ENCODE data around the gene CDYL. TPM values are rescaled to one million over a fixed set of nuclear protein-coding genes. Genes with fewer than 3 reads are reported as not detected.

The CDYL gene
- total and polyA plus RNA-seq, 2 of the 4 experiments (the other 2 are of a cell fraction): 14.2 to 92.1 TPM

DNA sequence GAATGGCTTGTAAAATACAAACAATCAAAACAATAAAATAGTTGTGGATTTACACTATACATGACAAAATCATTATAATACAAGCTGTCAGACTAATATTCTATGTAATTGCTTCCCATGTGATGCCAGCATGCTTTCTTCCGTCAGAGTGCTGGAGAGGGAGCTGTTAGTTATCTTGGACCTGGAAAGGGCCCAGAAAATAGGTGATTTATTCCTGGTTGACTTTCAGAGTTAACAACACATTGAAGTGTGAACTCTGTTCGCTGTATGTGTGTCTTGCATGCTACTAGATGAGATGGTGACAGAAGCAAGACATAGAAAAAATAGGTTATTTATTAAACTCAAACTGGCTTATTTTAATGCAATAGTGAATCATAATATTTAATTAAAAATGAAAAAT is 70.2 kb downstream of the CDYL start:
- no peak overlapping the region for H2AK9ac ChIP-seq (replicated peaks; ENCODE audit: low read depth, low read length, poor library complexity)
- H3K4me1 ChIP-seq (ENCODE audit: control insufficient read depth, insufficient read depth, low read length): no peaks in the 10 kb centered on the region; the same call in 1 of the 2 replicates
- H4K91ac ChIP-seq (ENCODE audit: insufficient read depth, low read depth, low read length): no peak overlapping the region
- peaks cover 11% of the 10 kb centered on the region for H3K9me3 ChIP-seq (ENCODE audit: control insufficient read depth, insufficient read depth, low read length)
- no peak for TF ChIP-seq SMC3 (IDR thresholded peaks at IDR 0.05; ENCODE audit: low read depth, low read length)
- TF ChIP-seq, protein P1, sequence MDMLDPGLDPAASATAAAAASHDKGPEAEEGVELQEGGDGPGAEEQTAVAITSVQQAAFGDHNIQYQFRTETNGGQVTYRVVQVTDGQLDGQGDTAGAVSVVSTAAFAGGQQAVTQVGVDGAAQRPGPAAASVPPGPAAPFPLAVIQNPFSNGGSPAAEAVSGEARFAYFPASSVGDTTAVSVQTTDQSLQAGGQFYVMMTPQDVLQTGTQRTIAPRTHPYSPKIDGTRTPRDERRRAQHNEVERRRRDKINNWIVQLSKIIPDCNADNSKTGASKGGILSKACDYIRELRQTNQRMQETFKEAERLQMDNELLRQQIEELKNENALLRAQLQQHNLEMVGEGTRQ (IDR thresholded peaks at IDR 0.05; ENCODE audit: low read depth, low read length): no peak
- TF ChIP-seq, protein P2, sequence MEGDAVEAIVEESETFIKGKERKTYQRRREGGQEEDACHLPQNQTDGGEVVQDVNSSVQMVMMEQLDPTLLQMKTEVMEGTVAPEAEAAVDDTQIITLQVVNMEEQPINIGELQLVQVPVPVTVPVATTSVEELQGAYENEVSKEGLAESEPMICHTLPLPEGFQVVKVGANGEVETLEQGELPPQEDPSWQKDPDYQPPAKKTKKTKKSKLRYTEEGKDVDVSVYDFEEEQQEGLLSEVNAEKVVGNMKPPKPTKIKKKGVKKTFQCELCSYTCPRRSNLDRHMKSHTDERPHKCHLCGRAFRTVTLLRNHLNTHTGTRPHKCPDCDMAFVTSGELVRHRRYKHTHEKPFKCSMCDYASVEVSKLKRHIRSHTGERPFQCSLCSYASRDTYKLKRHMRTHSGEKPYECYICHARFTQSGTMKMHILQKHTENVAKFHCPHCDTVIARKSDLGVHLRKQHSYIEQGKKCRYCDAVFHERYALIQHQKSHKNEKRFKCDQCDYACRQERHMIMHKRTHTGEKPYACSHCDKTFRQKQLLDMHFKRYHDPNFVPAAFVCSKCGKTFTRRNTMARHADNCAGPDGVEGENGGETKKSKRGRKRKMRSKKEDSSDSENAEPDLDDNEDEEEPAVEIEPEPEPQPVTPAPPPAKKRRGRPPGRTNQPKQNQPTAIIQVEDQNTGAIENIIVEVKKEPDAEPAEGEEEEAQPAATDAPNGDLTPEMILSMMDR (conservative IDR thresholded peaks at IDR 0.05; ENCODE audit: low read depth, low read length): no peak
- no peak for TF ChIP-seq POLR2A (IDR thresholded peaks at IDR 0.05; ENCODE audit: low read depth, low read length)
- no peak for TF ChIP-seq RCOR1 (IDR thresholded peaks at IDR 0.05; ENCODE audit: insufficient replicate concordance, low read length)
- TF ChIP-seq BHLHE40 (IDR thresholded peaks at IDR 0.05; ENCODE audit: low read depth, low read length): no peak
- TF ChIP-seq, protein P3, sequence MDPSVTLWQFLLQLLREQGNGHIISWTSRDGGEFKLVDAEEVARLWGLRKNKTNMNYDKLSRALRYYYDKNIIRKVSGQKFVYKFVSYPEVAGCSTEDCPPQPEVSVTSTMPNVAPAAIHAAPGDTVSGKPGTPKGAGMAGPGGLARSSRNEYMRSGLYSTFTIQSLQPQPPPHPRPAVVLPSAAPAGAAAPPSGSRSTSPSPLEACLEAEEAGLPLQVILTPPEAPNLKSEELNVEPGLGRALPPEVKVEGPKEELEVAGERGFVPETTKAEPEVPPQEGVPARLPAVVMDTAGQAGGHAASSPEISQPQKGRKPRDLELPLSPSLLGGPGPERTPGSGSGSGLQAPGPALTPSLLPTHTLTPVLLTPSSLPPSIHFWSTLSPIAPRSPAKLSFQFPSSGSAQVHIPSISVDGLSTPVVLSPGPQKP (IDR thresholded peaks at IDR 0.05; ENCODE audit: borderline replicate concordance, low read depth, low read length): no peak
- no peak for TF ChIP-seq FOS (IDR thresholded peaks at IDR 0.05; ENCODE audit: low read depth, low read length)
- no peak for TF ChIP-seq NFE2L2 (IDR thresholded peaks at IDR 0.05; ENCODE audit: low read depth, low read length)
- no peak for TF ChIP-seq MAZ (IDR thresholded peaks at IDR 0.05; ENCODE audit: borderline replicate concordance, low read depth, low read length)
- no peak for TF ChIP-seq CEBPB (IDR thresholded peaks at IDR 0.05; ENCODE audit: low read depth, low read length)
- TF ChIP-seq CHD1 (IDR thresholded peaks at IDR 0.05; ENCODE audit: low read depth, low read length): no peak
- TF ChIP-seq MXI1 (IDR thresholded peaks at IDR 0.05; ENCODE audit: borderline replicate concordance, low read depth, low read length): no peak
- TF ChIP-seq MAFK (IDR thresholded peaks at IDR 0.05; ENCODE audit: low read depth, low read length): no peak
- no peak for TF ChIP-seq RFX5 (IDR thresholded peaks at IDR 0.05; ENCODE audit: low read depth, low read length)
- TF ChIP-seq RAD21 (IDR thresholded peaks at IDR 0.05; ENCODE audit: low read length): no peak
- intact Hi-C loops (cut with micrococcal nuclease) (no loop called here), in situ Hi-C loops (cut with MboI; ENCODE audit: low sequenced_read_pairs) (no loop called here), dilution Hi-C loops (cut with HindIII; ENCODE audit: low sequenced_read_pairs, unreplicated experiment) (no loop called here)
- H3K4ac ChIP-seq (ENCODE audit: low read depth, low read length): no peak overlapping the region
- H3K4me3 ChIP-seq (ENCODE audit: insufficient read depth, low read depth, low read length): no peak overlapping the region
- H2BK120ac ChIP-seq (ENCODE audit: low read depth, low read length): no peak overlapping the region
- H2BK20ac ChIP-seq (ENCODE audit: low read depth, low read length): no peak overlapping the region
- no peak overlapping the region for H3K14ac ChIP-seq (replicated peaks; ENCODE audit: low read depth, low read length)
- H3K27me3 ChIP-seq (ENCODE audit: control insufficient read depth, insufficient read depth, low read length): no peaks in the 10 kb centered on the region
- H3K9me1 ChIP-seq (ENCODE audit: insufficient read depth, low read length): peaks cover 4% of the 10 kb centered on the region
- peaks cover 32 to 54% of the 10 kb centered on the region in 2 experiments for H3K79me1 ChIP-seq (ENCODE audit: low read depth in 1 of 2, low read length in 2 of 2)
- no peak overlapping the region for H3K4me2 ChIP-seq (ENCODE audit: low read depth, low read length)
- ATAC-seq (ENCODE audit: low read depth): no peak
- H4K8ac ChIP-seq (ENCODE audit: low read depth in 2 of 2, low read length in 2 of 2): no peak overlapping the region
- H2BK15ac ChIP-seq (ENCODE audit: low read depth, low read length): no peak overlapping the region
- peaks cover 50% of the 10 kb centered on the region for H4K20me1 ChIP-seq (ENCODE audit: insufficient read depth, low read length)
- CTCF ChIA-PET: no interaction called here
- no peak for DNase-seq
- H3K36me3 ChIP-seq (ENCODE audit: control insufficient read depth, insufficient read depth, low read length): peaks cover 2% of the 10 kb centered on the region; the same call in 1 of the 2 replicates
- no peak overlapping the region for H4K5ac ChIP-seq (ENCODE audit: low read depth, low read length)
- no TSS peak for BruUV-seq (replicated peaks)
- WGBS, 2 experiments (ENCODE audit: extremely low coverage in 2 of 2, insufficient read length in 1 of 2): no CpG with 5 or more reads among the region's 2 CpGs
- H3K18ac ChIP-seq (ENCODE audit: low read depth, low read length): no peak overlapping the region
- no peak overlapping the region for H3K56ac ChIP-seq (ENCODE audit: extremely low read depth, insufficient read depth, low read length)
- H2AK5ac ChIP-seq (ENCODE audit: low read depth, low read length): no peak overlapping the region
- H3K9ac ChIP-seq (ENCODE audit: low read depth, low read length): no peak overlapping the region
- H3K27ac ChIP-seq (ENCODE audit: insufficient read depth, low read length): no peak overlapping the region
- no peak overlapping the region for H2BK5ac ChIP-seq (ENCODE audit: low read depth, low read length, poor library complexity, severe bottlenecking)
- POLR2A ChIA-PET (ENCODE audit: unreplicated experiment): no interaction called here
- no peak overlapping the region for H2AFZ ChIP-seq (replicated peaks; ENCODE audit: low read length, poor library complexity)
- no peak overlapping the region for H3K23ac ChIP-seq (ENCODE audit: low read depth, low read length)

All from IMR-90 (cell line).